Mesendoderm (in vitro differentiated cells): ENCODE results near the gene ARMC2.
A peak's percentile ranks its signal among the peaks of the same experiment; 100 is the strongest.

Experiments
- DNase-seq: peaks from one replicate; pipeline ENCODE4 v3.0.0; 2013
- H2AK5ac ChIP-seq: 2 replicates; pipeline ENCODE4 v1.6.1; 2013; ENCODE audit warnings: low read length, inconsistent platforms
- H2BK120ac ChIP-seq: 2 replicates; pipeline ENCODE4 v1.6.1; 2013; ENCODE audit warnings: low read depth, mild to moderate bottlenecking, low read length, moderate library complexity, mixed read lengths
- H2BK15ac ChIP-seq: replicated peaks from 2 replicates; pipeline ENCODE4 v1.6.1; 2013; ENCODE audit warnings: low read depth, mild to moderate bottlenecking, moderate library complexity
- H2BK5ac ChIP-seq: 2 replicates; pipeline ENCODE4 v1.6.1; 2013; ENCODE audit warnings: low read length, inconsistent platforms
- H3K18ac ChIP-seq: 2 replicates; pipeline ENCODE4 v1.6.1; 2013; ENCODE audit warnings: mild to moderate bottlenecking, low read length, mixed read lengths
- H3K23ac ChIP-seq: one replicate; pipeline ENCODE4 v1.6.1; 2013; ENCODE audit warnings: low read length
- H3K27ac ChIP-seq: 2 replicates; pipeline ENCODE4 v1.5.1; 2013; ENCODE audit warnings: low read depth, mild to moderate bottlenecking, inconsistent platforms, low read length, moderate library complexity
- H3K27me3 ChIP-seq: 2 replicates; pipeline ENCODE4 v1.6.1; 2013; ENCODE audit warnings: low read length, control low read depth, mild to moderate bottlenecking, inconsistent platforms; ENCODE audit not compliant: insufficient read depth, poor library complexity
- H3K36me3 ChIP-seq: 2 replicates; pipeline ENCODE4 v1.6.1; 2013; ENCODE audit warnings: low read length, inconsistent platforms; ENCODE audit not compliant: control insufficient read depth, insufficient read depth
- H3K4ac ChIP-seq: one replicate; pipeline ENCODE4 v1.6.1; 2013; ENCODE audit warnings: low read depth, mild to moderate bottlenecking, low read length, moderate library complexity
- H3K4me1 ChIP-seq: 2 replicates; pipeline ENCODE4 v1.6.1; 2013; ENCODE audit warnings: low read depth, low read length, inconsistent platforms; ENCODE audit not compliant: control insufficient read depth
- H3K4me2 ChIP-seq: 2 replicates; pipeline ENCODE4 v1.6.1; 2013; ENCODE audit warnings: low read length
- H3K4me3 ChIP-seq: 2 replicates; pipeline ENCODE4 v1.5.1; 2013; ENCODE audit warnings: mild to moderate bottlenecking, low read length
- H3K56ac ChIP-seq: one replicate; pipeline ENCODE4 v1.6.1; 2013; ENCODE audit warnings: low read length
- H3K79me1 ChIP-seq: 2 replicates; pipeline ENCODE4 v1.6.1; 2013; ENCODE audit warnings: low read length, inconsistent platforms
- H3K79me2 ChIP-seq: 2 replicates; pipeline ENCODE4 v1.6.1; 2013; ENCODE audit warnings: mild to moderate bottlenecking, low read length; ENCODE audit not compliant: control insufficient read depth, insufficient read depth
- H3K9ac ChIP-seq: 2 replicates; pipeline ENCODE4 v1.6.1; 2013; ENCODE audit warnings: low read length, inconsistent platforms
- H4K5ac ChIP-seq: one replicate; pipeline ENCODE4 v1.6.1; 2013; ENCODE audit warnings: low read length
- H4K8ac ChIP-seq: one replicate; pipeline ENCODE4 v1.6.1; 2013; ENCODE audit warnings: low read depth, mild to moderate bottlenecking, control low read depth, low read length, moderate library complexity
- WGBS: extraction: QIAGEN DNeasy Blood & Tissue Kit; methylation state at CpG from one replicate; pipeline ENCODE4 v1.1.7; 2013; ENCODE audit warnings: low lambda C conversion rate, missing lambda C conversion rate; ENCODE audit not compliant: insufficient coverage; ENCODE audit errors: extremely low coverage; 5-methylcytosine and 5-hydroxymethylcytosine counted together

Gene ARMC2

GRCh38 chr6:109008537-109009235 is 160.5 kb downstream of the ARMC2 start:
- no peak overlapping the region for H2AK5ac ChIP-seq
- H3K27ac ChIP-seq, result peak overlapping the region; percentile 77
- no CpG with 5 or more reads among the region's 24 CpGs for WGBS
- no peaks in the 10 kb centered on the region for H3K36me3 ChIP-seq
- no peak overlapping the region for H4K8ac ChIP-seq
- no peaks in the 10 kb centered on the region for H3K27me3 ChIP-seq
- H2BK15ac ChIP-seq, result no peak overlapping the region
- H3K4ac ChIP-seq, result no peak overlapping the region
- H3K56ac ChIP-seq, result peak overlapping the region; percentile 96
- H3K4me1 ChIP-seq, result no peaks in the 10 kb centered on the region
- peak overlapping the region; percentile 66 for H3K4me3 ChIP-seq
- H3K79me2 ChIP-seq, result no peaks in the 10 kb centered on the region
- peak; percentile 49 for DNase-seq
- no peaks in the 10 kb centered on the region for H3K79me1 ChIP-seq
- no peak overlapping the region for H2BK120ac ChIP-seq
- H3K4me2 ChIP-seq, result peak overlapping the region; percentile 65
- H3K23ac ChIP-seq, result peak overlapping the region; percentile 89
- H3K9ac ChIP-seq, result peak overlapping the region; percentile 90
- H2BK5ac ChIP-seq, result no peak overlapping the region
- H3K18ac ChIP-seq, result peak overlapping the region; percentile 15
- H4K5ac ChIP-seq, result no peak overlapping the region

GRCh38 chr6:109009236-109009961 is 161.2 kb downstream of the ARMC2 start:
- H3K4me1 ChIP-seq, result no peaks in the 10 kb centered on the region
- H3K4me2 ChIP-seq, result peak overlapping the region; percentile 65
- DNase-seq, result peak; percentile 92
- no peak overlapping the region for H3K4ac ChIP-seq
- H3K27ac ChIP-seq, result peak overlapping the region; percentile 77
- H2BK15ac ChIP-seq, result no peak overlapping the region
- peak overlapping the region; percentile 90 for H3K9ac ChIP-seq
- no peaks in the 10 kb centered on the region for H3K27me3 ChIP-seq
- H3K36me3 ChIP-seq, result no peaks in the 10 kb centered on the region
- H3K4me3 ChIP-seq, result peak overlapping the region; percentile 66
- no peak overlapping the region for H2BK5ac ChIP-seq
- H3K79me2 ChIP-seq, result no peaks in the 10 kb centered on the region
- H3K18ac ChIP-seq, result peak overlapping the region; percentile 15
- H2BK120ac ChIP-seq, result no peak overlapping the region
- H4K8ac ChIP-seq, result no peak overlapping the region
- no peak overlapping the region for H4K5ac ChIP-seq
- WGBS, result no CpG with 5 or more reads among the region's 80 CpGs
- H3K23ac ChIP-seq, result peak overlapping the region; percentile 89
- peak overlapping the region; percentile 96 for H3K56ac ChIP-seq
- no peaks in the 10 kb centered on the region for H3K79me1 ChIP-seq
- H2AK5ac ChIP-seq, result no peak overlapping the region

GRCh38 chr6:109009962-109010704 is 161.9 kb downstream of the ARMC2 start:
- no peaks in the 10 kb centered on the region for H3K36me3 ChIP-seq
- H2BK120ac ChIP-seq, result no peak overlapping the region
- DNase-seq, result no peak
- no peaks in the 10 kb centered on the region for H3K27me3 ChIP-seq
- H3K4me3 ChIP-seq, result peak overlapping the region; percentile 59
- no peak overlapping the region for H3K18ac ChIP-seq
- H3K79me2 ChIP-seq, result no peaks in the 10 kb centered on the region
- no peak overlapping the region for H4K8ac ChIP-seq
- H3K27ac ChIP-seq, result no peak overlapping the region
- H2BK5ac ChIP-seq, result no peak overlapping the region
- H3K56ac ChIP-seq, result peak overlapping the region; percentile 96
- H3K23ac ChIP-seq, result no peak overlapping the region
- no peak overlapping the region for H2AK5ac ChIP-seq
- WGBS, result no CpG with 5 or more reads among the region's 10 CpGs
- peak overlapping the region; percentile 84 for H3K9ac ChIP-seq
- H3K4me2 ChIP-seq, result peak overlapping the region; percentile 56
- no peak overlapping the region for H3K4ac ChIP-seq
- no peaks in the 10 kb centered on the region for H3K4me1 ChIP-seq
- H4K5ac ChIP-seq, result no peak overlapping the region
- no peaks in the 10 kb centered on the region for H3K79me1 ChIP-seq
- no peak overlapping the region for H2BK15ac ChIP-seq

- no peak overlapping the region for H2AK5ac ChIP-seq
- H2BK120ac ChIP-seq, result no peak overlapping the region
- no peaks in the 10 kb centered on the region for H3K36me3 ChIP-seq
- no peak overlapping the region for H4K5ac ChIP-seq
- H3K27me3 ChIP-seq, result no peaks in the 10 kb centered on the region
- no peak overlapping the region for H4K8ac ChIP-seq
- no peak overlapping the region for H3K27ac ChIP-seq
- no peak overlapping the region for H2BK5ac ChIP-seq
- no peak overlapping the region for H2BK15ac ChIP-seq
- no peak overlapping the region for H3K18ac ChIP-seq
- no peak for DNase-seq
- no peak overlapping the region for H3K4me2 ChIP-seq
- no peak overlapping the region for H3K56ac ChIP-seq
- H3K23ac ChIP-seq, result no peak overlapping the region
- no peak overlapping the region for H3K9ac ChIP-seq
- no peaks in the 10 kb centered on the region for H3K79me2 ChIP-seq
- H3K4ac ChIP-seq, result no peak overlapping the region
- H3K4me1 ChIP-seq, result no peaks in the 10 kb centered on the region
- no peak overlapping the region for H3K4me3 ChIP-seq
- WGBS, result no CpG with 5 or more reads among the region's 2 CpGs
- H3K79me1 ChIP-seq, result no peaks in the 10 kb centered on the region
Observed at GRCh38 chr6:109010705-109011102, 162.5 kb downstream of the ARMC2 start.

GRCh38 chr6:109013656-109014305 is 165.6 kb downstream of the ARMC2 start:
- no CpG with 5 or more reads among the region's 2 CpGs for WGBS
- Histone ChIP-seq H3K56ac (no peak overlapping the region), H3K9ac (no peak overlapping the region), H3K4ac (no peak overlapping the region), H3K27me3 (no peaks in the 10 kb centered on the region), H2AK5ac (no peak overlapping the region), H3K4me2 (no peak overlapping the region), H3K18ac (no peak overlapping the region), H3K79me2 (no peaks in the 10 kb centered on the region), H3K23ac (no peak overlapping the region), H4K8ac (no peak overlapping the region), H3K27ac (no peak overlapping the region), H3K79me1 (no peaks in the 10 kb centered on the region), H3K4me1 (no peaks in the 10 kb centered on the region), H2BK120ac (no peak overlapping the region), H2BK5ac (no peak overlapping the region), H4K5ac (no peak overlapping the region), H3K36me3 (no peaks in the 10 kb centered on the region), H3K4me3 (no peak overlapping the region), H2BK15ac (no peak overlapping the region)
- DNase-seq, result no peak
